ENCODE results near the gene ASPDH. TPM values are rescaled to one million over a fixed set of nuclear protein-coding genes. Genes with fewer than 3 reads are reported as not detected.

Gene ASPDH
- total RNA-seq, 1 experiment from 2014 or later, result not detected

DNA sequence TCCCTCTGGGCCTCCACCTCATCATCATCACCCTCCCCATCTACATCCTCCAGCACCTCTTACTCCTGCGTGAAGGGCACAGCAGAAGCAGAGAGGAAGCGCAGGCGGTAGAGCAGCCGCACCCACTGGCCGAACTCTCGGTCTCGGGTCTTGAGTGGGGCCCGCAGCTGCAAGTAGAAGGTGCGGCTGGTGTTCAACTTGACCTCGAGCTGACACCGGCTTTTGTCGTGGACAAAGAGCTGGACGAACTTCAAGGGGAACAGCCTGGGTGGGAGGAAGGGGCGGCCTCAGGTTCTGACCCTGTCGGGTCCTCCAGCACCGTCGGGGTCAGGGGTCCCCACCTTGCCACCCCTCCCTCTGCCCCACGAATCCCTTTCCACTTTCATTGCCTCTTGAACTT is 46.1 kb downstream of the ASPDH start:
- no peaks in the 10 kb centered on the region for H3K9me3 Mint-ChIP-seq
- H3K4me1 Mint-ChIP-seq, result peaks cover 7 to 8% of the 10 kb centered on the region in 2 experiments
- WGBS (ENCODE audit: extremely low coverage, insufficient read length, low lambda C conversion rate), result no CpG with 5 or more reads among the region's 18 CpGs

More for the DNA sequence above, 46.1 kb downstream of the ASPDH start:
- H4K91ac ChIP-seq (ENCODE audit: insufficient read length, low read depth, low read length), result no peak overlapping the region
- TF ChIP-seq, protein P1, sequence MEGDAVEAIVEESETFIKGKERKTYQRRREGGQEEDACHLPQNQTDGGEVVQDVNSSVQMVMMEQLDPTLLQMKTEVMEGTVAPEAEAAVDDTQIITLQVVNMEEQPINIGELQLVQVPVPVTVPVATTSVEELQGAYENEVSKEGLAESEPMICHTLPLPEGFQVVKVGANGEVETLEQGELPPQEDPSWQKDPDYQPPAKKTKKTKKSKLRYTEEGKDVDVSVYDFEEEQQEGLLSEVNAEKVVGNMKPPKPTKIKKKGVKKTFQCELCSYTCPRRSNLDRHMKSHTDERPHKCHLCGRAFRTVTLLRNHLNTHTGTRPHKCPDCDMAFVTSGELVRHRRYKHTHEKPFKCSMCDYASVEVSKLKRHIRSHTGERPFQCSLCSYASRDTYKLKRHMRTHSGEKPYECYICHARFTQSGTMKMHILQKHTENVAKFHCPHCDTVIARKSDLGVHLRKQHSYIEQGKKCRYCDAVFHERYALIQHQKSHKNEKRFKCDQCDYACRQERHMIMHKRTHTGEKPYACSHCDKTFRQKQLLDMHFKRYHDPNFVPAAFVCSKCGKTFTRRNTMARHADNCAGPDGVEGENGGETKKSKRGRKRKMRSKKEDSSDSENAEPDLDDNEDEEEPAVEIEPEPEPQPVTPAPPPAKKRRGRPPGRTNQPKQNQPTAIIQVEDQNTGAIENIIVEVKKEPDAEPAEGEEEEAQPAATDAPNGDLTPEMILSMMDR (conservative IDR thresholded peaks at IDR 0.05), result no peak
- H3K9ac ChIP-seq (ENCODE audit: extremely low read depth, insufficient read length, low read length), result no peak overlapping the region
- H2BK12ac ChIP-seq (ENCODE audit: insufficient read length, low read depth, low read length), result no peak overlapping the region
- H3K14ac ChIP-seq (ENCODE audit: insufficient read depth, low read length), result no peak overlapping the region
- no peak overlapping the region for H3K18ac ChIP-seq (ENCODE audit: insufficient read length, low read depth, low read length)
- no peak overlapping the region for H4K5ac ChIP-seq (ENCODE audit: insufficient read length, low read depth, low read length)
- Mint-ChIP-seq H3K4me3 (no peak overlapping the region), H3K36me3 (ENCODE audit: insufficient read depth in 1 of 3, low read depth in 3 of 3) (no peaks in the 10 kb centered on the region; a peak in 1 of 7 replicates), H3K27me3 (ENCODE audit: low read depth) (peaks cover 9% of the 10 kb centered on the region), H3K27ac (peak overlapping the region in 1 of 3 experiments; percentile 19; a peak in 1 of 7 replicates)
- no peaks in the 10 kb centered on the region for H4K20me1 ChIP-seq (ENCODE audit: control insufficient read depth, insufficient read depth, insufficient read length)
- no peaks in the 10 kb centered on the region for H3K27me3 ChIP-seq (ENCODE audit: insufficient read depth, low read length)
- H4K8ac ChIP-seq (replicated peaks; ENCODE audit: insufficient read length, low read depth, low read length), result no peak overlapping the region
- H3K4ac ChIP-seq (ENCODE audit: low read depth, low read length), result no peak overlapping the region
- H2AFZ ChIP-seq (ENCODE audit: low read length), result no peak overlapping the region
- no peak overlapping the region for H3T11ph ChIP-seq (ENCODE audit: low read length)
- no peak overlapping the region for H3K4me2 ChIP-seq (ENCODE audit: insufficient read depth, insufficient read length, low read length)
- H2BK120ac ChIP-seq (ENCODE audit: low read depth, low read length, poor library complexity, severe bottlenecking), result no peak overlapping the region
- no peak for DNase-seq
- no peak overlapping the region for H2BK15ac ChIP-seq (ENCODE audit: low read depth, low read length)
- H3K23me2 ChIP-seq (ENCODE audit: insufficient read length, low read depth, low read length, poor library complexity, severe bottlenecking), result no peaks in the 10 kb centered on the region
- H3K56ac ChIP-seq (ENCODE audit: insufficient read length, low read depth, low read length), result no peak overlapping the region
- no peak overlapping the region for H2BK5ac ChIP-seq (ENCODE audit: insufficient read length, low read length)
- no peaks in the 10 kb centered on the region for H3K4me1 ChIP-seq (ENCODE audit: insufficient read depth, low read length)
- H3K27ac ChIP-seq (ENCODE audit: insufficient read length, low read depth, low read length), result no peak overlapping the region
- H3K79me1 ChIP-seq (ENCODE audit: insufficient read depth, low read depth, low read length, poor library complexity, severe bottlenecking), result no peaks in the 10 kb centered on the region
- H3K9me3 ChIP-seq (ENCODE audit: control insufficient read depth, low read depth, low read length), result no peaks in the 10 kb centered on the region
- no peak overlapping the region for H2BK20ac ChIP-seq (ENCODE audit: low read depth, low read length, poor library complexity, severe bottlenecking)
- no peak overlapping the region for H3K23ac ChIP-seq (ENCODE audit: insufficient read length, low read depth, low read length)
- no peak overlapping the region for H2AK5ac ChIP-seq (ENCODE audit: insufficient read length, low read length)
- H3K79me2 ChIP-seq (ENCODE audit: insufficient read depth, low read length), result no peaks in the 10 kb centered on the region
